Measurements from ENCODE around the gene ARHGDIB.

ARHGDIB gene

DNA sequence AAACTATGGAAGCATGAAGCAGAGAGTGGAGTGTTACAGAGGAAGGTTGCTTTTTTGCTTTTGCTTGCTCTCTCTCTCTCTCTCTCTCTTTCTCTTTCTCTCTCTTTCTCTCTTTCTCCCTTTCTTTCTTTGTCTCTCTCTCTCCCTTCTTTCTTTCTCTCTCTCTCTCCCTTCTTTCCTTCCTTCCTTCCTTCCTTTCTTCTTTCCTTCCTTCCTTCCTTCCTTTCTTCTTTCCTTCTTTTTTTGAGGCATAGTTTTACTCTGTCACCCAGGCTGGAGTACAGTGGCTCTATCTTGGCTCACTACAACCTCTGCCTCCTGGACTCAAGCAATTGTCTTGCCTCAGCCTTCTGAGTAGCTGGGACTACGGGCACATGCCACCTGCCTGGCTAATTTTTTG, 7.6 kb downstream of the ARHGDIB start:
- TF ChIP-seq, protein P1, sequence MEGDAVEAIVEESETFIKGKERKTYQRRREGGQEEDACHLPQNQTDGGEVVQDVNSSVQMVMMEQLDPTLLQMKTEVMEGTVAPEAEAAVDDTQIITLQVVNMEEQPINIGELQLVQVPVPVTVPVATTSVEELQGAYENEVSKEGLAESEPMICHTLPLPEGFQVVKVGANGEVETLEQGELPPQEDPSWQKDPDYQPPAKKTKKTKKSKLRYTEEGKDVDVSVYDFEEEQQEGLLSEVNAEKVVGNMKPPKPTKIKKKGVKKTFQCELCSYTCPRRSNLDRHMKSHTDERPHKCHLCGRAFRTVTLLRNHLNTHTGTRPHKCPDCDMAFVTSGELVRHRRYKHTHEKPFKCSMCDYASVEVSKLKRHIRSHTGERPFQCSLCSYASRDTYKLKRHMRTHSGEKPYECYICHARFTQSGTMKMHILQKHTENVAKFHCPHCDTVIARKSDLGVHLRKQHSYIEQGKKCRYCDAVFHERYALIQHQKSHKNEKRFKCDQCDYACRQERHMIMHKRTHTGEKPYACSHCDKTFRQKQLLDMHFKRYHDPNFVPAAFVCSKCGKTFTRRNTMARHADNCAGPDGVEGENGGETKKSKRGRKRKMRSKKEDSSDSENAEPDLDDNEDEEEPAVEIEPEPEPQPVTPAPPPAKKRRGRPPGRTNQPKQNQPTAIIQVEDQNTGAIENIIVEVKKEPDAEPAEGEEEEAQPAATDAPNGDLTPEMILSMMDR (IDR thresholded peaks at IDR 0.05; ENCODE audit: low read depth, low read length, missing control alignments): no peak
- DNase-seq (ENCODE audit: extremely low read depth, low read depth): no peak
- no peak overlapping the region for H3K4me3 ChIP-seq (replicated peaks; ENCODE audit: low read depth, low read length)

DNA sequence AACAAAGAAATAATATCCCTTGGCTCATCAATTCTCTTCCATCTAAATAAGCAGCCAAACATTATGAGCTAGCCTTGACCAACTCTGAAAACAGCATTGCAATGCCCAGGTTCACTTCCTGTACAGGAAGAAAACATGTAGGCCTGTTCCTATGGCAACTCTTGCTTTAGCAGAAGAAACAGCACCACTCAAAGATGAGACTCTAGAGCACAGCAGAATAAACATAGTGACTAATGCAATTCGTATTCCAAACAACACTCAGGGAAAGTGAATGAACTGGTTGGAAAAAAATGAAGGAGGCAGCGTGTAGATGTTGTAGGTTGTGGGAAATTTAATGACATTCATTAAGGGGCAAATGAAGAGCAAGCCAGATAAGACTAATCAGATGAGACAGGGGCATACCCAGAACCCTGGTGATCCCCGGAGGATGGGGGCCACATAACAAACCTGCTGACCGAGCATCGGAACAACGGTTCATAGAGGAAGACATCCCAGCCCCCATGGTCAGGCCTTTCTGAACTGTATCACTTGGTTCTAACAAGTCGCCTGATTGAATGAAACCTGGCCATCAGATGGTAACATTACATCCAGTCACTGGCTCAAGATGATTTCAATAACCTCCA, 9.0 kb downstream of the ARHGDIB start:
- TF ChIP-seq, protein P1 (IDR thresholded peaks at IDR 0.05; ENCODE audit: low read depth, low read length, missing control alignments): no peak
- H3K4me3 ChIP-seq (replicated peaks; ENCODE audit: low read depth, low read length): no peak overlapping the region
- peak; percentile 82 for DNase-seq (ENCODE audit: extremely low read depth, low read depth)

DNA sequence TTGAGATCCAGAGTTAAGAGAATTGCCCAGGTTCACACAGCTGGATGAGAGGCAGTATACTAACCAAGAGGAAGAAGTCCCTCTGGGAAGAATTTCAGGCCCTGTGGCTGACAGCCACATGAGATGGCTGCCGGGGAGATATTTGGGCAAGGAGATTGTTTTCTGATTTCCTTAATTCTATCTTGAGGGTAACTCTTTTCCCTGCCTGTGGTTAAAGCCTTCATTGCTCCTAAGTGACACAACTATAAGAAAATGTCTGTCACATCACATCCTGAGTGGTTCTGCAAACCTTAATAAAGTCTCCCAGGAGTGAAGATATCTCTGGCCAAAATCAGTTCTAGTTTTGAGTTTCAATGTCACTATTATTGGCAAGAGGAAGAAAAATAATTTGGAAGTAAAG, 9.6 kb downstream of the ARHGDIB start:
- H3K4me3 ChIP-seq (replicated peaks; ENCODE audit: low read depth, low read length): no peak overlapping the region
- TF ChIP-seq, protein P1 (IDR thresholded peaks at IDR 0.05; ENCODE audit: low read depth, low read length, missing control alignments): no peak
- no peak for DNase-seq (ENCODE audit: extremely low read depth, low read depth)

DNA sequence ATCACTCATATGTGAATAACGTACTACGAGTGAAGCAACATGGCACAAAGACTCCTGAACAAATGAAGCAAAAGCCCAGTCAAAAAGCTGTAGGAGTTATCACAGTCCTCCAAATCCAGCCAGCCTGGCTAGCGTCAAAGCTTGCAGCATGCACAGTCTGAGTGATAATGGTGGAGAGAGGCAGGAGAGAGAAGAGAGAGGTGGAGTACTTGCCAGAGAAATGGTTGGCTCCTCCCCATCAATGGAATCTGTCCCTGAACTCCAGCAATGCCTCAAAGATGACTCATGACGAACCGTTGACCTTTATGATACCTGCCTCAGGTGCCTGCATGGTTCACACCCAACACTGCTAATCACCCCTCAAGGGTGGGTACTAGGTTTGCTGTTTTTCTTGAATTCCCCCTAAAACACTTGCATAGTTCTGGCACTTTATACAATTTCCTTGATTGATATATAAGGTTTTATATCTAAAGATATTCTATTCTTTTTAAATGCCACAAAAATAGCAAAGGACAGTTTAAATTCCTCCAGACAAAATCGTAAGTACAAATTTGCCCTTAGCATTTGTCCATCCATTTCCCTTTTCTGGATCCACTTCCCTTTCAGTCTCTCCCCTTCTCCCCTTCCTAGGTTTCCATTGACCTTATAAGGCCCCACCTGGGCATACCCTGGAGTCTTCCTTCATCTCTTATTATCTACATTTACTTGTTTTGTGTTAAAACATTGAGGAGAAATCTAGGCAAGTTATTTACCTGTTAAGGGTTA, 10.2 kb downstream of the ARHGDIB start:
- TF ChIP-seq, protein P1 (IDR thresholded peaks at IDR 0.05; ENCODE audit: low read depth, low read length, missing control alignments): no peak
- no peak for DNase-seq (ENCODE audit: extremely low read depth, low read depth)
- H3K4me3 ChIP-seq (replicated peaks; ENCODE audit: low read depth, low read length): no peak overlapping the region

DNA sequence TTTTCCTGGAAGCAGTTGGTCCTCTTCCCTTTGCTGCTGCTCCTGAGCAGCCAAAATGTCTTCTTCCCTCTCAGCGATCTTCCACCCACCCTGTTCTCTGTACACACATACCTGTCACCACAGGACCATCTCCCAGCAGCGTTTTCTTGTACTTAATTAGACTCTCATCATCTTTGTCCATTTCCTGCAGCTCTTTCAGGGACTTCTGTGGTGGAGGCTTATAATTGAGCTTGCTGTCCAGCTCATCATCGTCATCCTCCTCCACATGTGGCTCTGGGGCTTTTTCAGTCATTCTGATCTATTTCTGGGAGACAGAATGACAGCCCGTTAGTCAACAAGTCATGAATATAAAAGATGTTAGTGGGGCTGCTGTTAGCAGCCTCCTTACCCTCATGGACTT, 11.0 kb downstream of the ARHGDIB start:
- H3K4me3 ChIP-seq (replicated peaks; ENCODE audit: low read depth, low read length): no peak overlapping the region
- DNase-seq (ENCODE audit: extremely low read depth, low read depth): no peak

DNA sequence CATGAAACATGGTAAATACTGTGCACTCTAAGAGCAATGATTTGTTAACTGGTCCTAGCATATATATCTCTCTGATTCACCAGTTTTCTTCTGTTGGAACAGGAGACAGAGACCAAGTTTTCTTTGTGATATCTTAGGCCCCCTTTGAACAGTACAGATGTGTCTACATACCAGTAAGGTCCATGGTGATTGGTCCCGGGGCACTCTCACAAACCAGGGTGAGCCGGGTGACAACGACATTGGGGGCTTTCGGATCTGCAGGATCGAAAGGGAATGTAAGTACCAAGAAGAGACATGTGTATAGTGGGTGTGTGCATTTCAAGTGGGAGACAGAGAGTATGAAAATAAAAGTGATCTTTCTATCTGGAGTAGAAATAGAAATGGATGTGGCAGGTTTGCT, 11.8 kb downstream of the ARHGDIB start:
- no peak for DNase-seq (ENCODE audit: extremely low read depth, low read depth)
- H3K4me3 ChIP-seq (replicated peaks; ENCODE audit: low read depth, low read length): no peak overlapping the region
- TF ChIP-seq, protein P1 (IDR thresholded peaks at IDR 0.05; ENCODE audit: low read depth, low read length, missing control alignments): no peak

More for the DNA sequence above, 11.0 kb downstream of the ARHGDIB start:
- TF ChIP-seq, protein P1 (IDR thresholded peaks at IDR 0.05; ENCODE audit: low read depth, low read length, missing control alignments): no peak
